ENCODE results near the gene LIM2. TPM values are rescaled to one million over a fixed set of nuclear protein-coding genes. Genes with fewer than 3 reads are reported as not detected.
"Not testable (repeated sequence)": the region's sequence is repeated elsewhere in the genome, so short reads cannot be mapped to it uniquely, and the experiment has no call there.

LIM2 gene
- total RNA-seq, 4 donors from 2014 or later, result not detected

GRCh38 chr19:51430221-51430620 lies 42.4 kb upstream of the LIM2 start:
- intact Hi-C loops (cut with DNase I; ENCODE audit: low total_unique reads) (no loop called here), in situ Hi-C loops (cut with MboI; ENCODE audit: low pct_ligation_motif_present in 1 of 4, low pct_unique_long_range_greater_than_20kb in 1 of 4, low sequenced_read_pairs in 3 of 4) (loop anchor here in 1 of 4 donors (25.0 kb wide), 1 partner anchor 93 kb away; the partner anchor contains the start of gene VSIG10L)
- Histone ChIP-seq H3K9me3 (no peaks in the 10 kb centered on the region), H3K4me3 (no peak overlapping the region), H3K27ac (no peak overlapping the region), H3K36me3 (no peaks in the 10 kb centered on the region), H3K4me1 (no peaks in the 10 kb centered on the region), H3K27me3 (no peaks in the 10 kb centered on the region)
- no peak for TF ChIP-seq POLR2A (IDR thresholded peaks at IDR 0.05)
- TF ChIP-seq CTCF (IDR thresholded peaks at IDR 0.05), result no peak
- no peak for TF ChIP-seq POLR2AphosphoS5 (IDR thresholded peaks at IDR 0.05)
- no peak for TF ChIP-seq EP300 (IDR thresholded peaks at IDR 0.05; ENCODE audit: low read depth)
- no peak for DNase-seq
- WGBS, 2 donors (ENCODE audit: low coverage in 1 of 2), result 56% methylated on average over 3 of the region's 3 CpGs; no CpG with 5 or more reads in 1 of the 2 donors

GRCh38 chr19:51427201-51427600 lies 39.4 kb upstream of the LIM2 start:
- H3K36me3 ChIP-seq, result no peaks in the 10 kb centered on the region
- no peak overlapping the region for H3K27ac ChIP-seq
- intact Hi-C loops (cut with DNase I; ENCODE audit: low total_unique reads) (loop anchor here (10.0 kb wide), 1 partner anchor 92 kb away; no protein-coding TSS in a partner anchor), in situ Hi-C loops (cut with MboI; ENCODE audit: low pct_ligation_motif_present in 1 of 4, low pct_unique_long_range_greater_than_20kb in 1 of 4, low sequenced_read_pairs in 3 of 4) (loop anchor here in 2 of 4 donors (10.0 to 25.0 kb wide), 2 partner anchors 90 to 92 kb away; partner anchors contain the start of gene VSIG10L (in 1 of the 2))
- no peak for DNase-seq
- H3K9me3 ChIP-seq, result no peaks in the 10 kb centered on the region
- no peak overlapping the region for H3K4me3 ChIP-seq
- H3K27me3 ChIP-seq, result peaks cover 5% of the 10 kb centered on the region
- TF ChIP-seq CTCF (IDR thresholded peaks at IDR 0.05), result no peak
- TF ChIP-seq POLR2A (IDR thresholded peaks at IDR 0.05), result no peak
- no peak for TF ChIP-seq EP300 (IDR thresholded peaks at IDR 0.05; ENCODE audit: low read depth)
- H3K4me1 ChIP-seq, result no peaks in the 10 kb centered on the region
- 20 to 76% methylated on average over 1 to 3 of the region's 3 CpGs for WGBS, 2 donors (ENCODE audit: low coverage in 1 of 2)

- Histone ChIP-seq H3K36me3 (no peaks in the 10 kb centered on the region), H3K9me3 (no peaks in the 10 kb centered on the region), H3K4me1 (no peaks in the 10 kb centered on the region), H3K27ac (no peak overlapping the region), H3K4me3 (no peak overlapping the region), H3K27me3 (peaks cover 18% of the 10 kb centered on the region)
- in situ Hi-C loops (cut with MboI; ENCODE audit: low pct_ligation_motif_present in 1 of 4, low pct_unique_long_range_greater_than_20kb in 1 of 4, low sequenced_read_pairs in 3 of 4) (loop anchor here in 1 of 4 donors (10.0 kb wide), 1 partner anchor 87 kb away; no protein-coding TSS in a partner anchor), intact Hi-C loops (cut with DNase I; ENCODE audit: low total_unique reads) (loop anchor here (10.0 kb wide), 1 partner anchor 87 kb away; no protein-coding TSS in a partner anchor)
- TF ChIP-seq EP300 (IDR thresholded peaks at IDR 0.05; ENCODE audit: low read depth) (no peak), POLR2AphosphoS5 (IDR thresholded peaks at IDR 0.05) (no peak), CTCF (IDR thresholded peaks at IDR 0.05) (peak; percentile 92 to 99 (median 95)), POLR2A (IDR thresholded peaks at IDR 0.05) (no peak)
- 11 to 32% methylated on average over 6 to 15 of the region's 19 CpGs for WGBS, 2 donors (ENCODE audit: low coverage in 1 of 2)
- DNase-seq, result peak; percentile 88
Measured at GRCh38 chr19:51422053-51422448, 34.3 kb upstream of the LIM2 start.

- Histone ChIP-seq H3K36me3 (no peaks in the 10 kb centered on the region), H3K27ac (no peak overlapping the region), H3K9me3 (no peaks in the 10 kb centered on the region), H3K4me1 (no peaks in the 10 kb centered on the region), H3K4me3 (no peak overlapping the region), H3K27me3 (peaks cover 18% of the 10 kb centered on the region)
- no peak for TF ChIP-seq CTCF (IDR thresholded peaks at IDR 0.05)
- no peak for TF ChIP-seq POLR2AphosphoS5 (IDR thresholded peaks at IDR 0.05)
- no peak for TF ChIP-seq EP300 (IDR thresholded peaks at IDR 0.05; ENCODE audit: low read depth)
- TF ChIP-seq POLR2A (IDR thresholded peaks at IDR 0.05), result no peak
- 10 to 25% methylated on average over 4 to 38 of the region's 39 CpGs for WGBS, 2 donors (ENCODE audit: low coverage in 1 of 2)
- intact Hi-C loops (cut with DNase I; ENCODE audit: low total_unique reads) (loop anchor here (10.0 kb wide), 1 partner anchor 87 kb away; no protein-coding TSS in a partner anchor), in situ Hi-C loops (cut with MboI; ENCODE audit: low pct_ligation_motif_present in 1 of 4, low pct_unique_long_range_greater_than_20kb in 1 of 4, low sequenced_read_pairs in 3 of 4) (loop anchor here in 1 of 4 donors (10.0 kb wide), 1 partner anchor 87 kb away; no protein-coding TSS in a partner anchor)
- no peak for DNase-seq
Measured at GRCh38 chr19:51421229-51422052, 33.7 kb upstream of the LIM2 start.

GRCh38 chr19:51420511-51420910 lies 32.7 kb upstream of the LIM2 start:
- not testable (repeated sequence) for H3K36me3 ChIP-seq, H3K4me3 ChIP-seq, H3K4me1 ChIP-seq, H3K27ac ChIP-seq, DNase-seq, H3K9me3 ChIP-seq
- WGBS, 2 donors (ENCODE audit: low coverage in 1 of 2), result 84 to 90% methylated on average over 2 to 11 of the region's 11 CpGs
- in situ Hi-C loops (cut with MboI; ENCODE audit: low pct_ligation_motif_present in 1 of 4, low pct_unique_long_range_greater_than_20kb in 1 of 4, low sequenced_read_pairs in 3 of 4) (loop anchor here in 1 of 4 donors (10.0 kb wide), 1 partner anchor 86 kb away; no protein-coding TSS in a partner anchor), intact Hi-C loops (cut with DNase I; ENCODE audit: low total_unique reads) (loop anchor here (10.0 kb wide), 1 partner anchor 86 kb away; no protein-coding TSS in a partner anchor)
- peaks cover 18% of the 10 kb centered on the region for H3K27me3 ChIP-seq
